Hepatocyte (in vitro differentiated cells): ENCODE results near the gene MICU1. TPM values are rescaled to one million over a fixed set of nuclear protein-coding genes. Genes with fewer than 3 reads are reported as not detected.
A peak's percentile ranks its signal among the peaks of the same experiment; 100 is the strongest.

ENCODE experiments used
- DNase-seq: peaks from one replicate; pipeline ENCODE4 v3.0.0-alpha.2; 2016; ENCODE audit warnings: low spot score
- H2AFZ ChIP-seq: fragments of 200-600 bp; sonication (generic); 2 replicates; pipeline ENCODE4 v1.6.0; 2016; ENCODE audit warnings: antibody characterized with exemption, mild to moderate bottlenecking
- H3K27ac ChIP-seq: fragments of 200-600 bp; sonication (generic); 2 replicates; pipeline ENCODE4 v1.5.1; 2016; ENCODE audit warnings: mild to moderate bottlenecking
- H3K27me3 ChIP-seq: fragments of 200-600 bp; sonication (generic); 2 replicates; pipeline ENCODE4 v1.6.1; 2016
- H3K36me3 ChIP-seq: fragments of 200-600 bp; sonication (generic); replicated peaks from 2 replicates; pipeline ENCODE4 v1.5.1; 2016; ENCODE audit warnings: low read depth; ENCODE audit not compliant: insufficient read depth
- H3K4me1 ChIP-seq: fragments of 200-600 bp; sonication (generic); 2 replicates; pipeline ENCODE4 v1.5.1; 2016; ENCODE audit warnings: mild to moderate bottlenecking, moderate library complexity; ENCODE audit not compliant: insufficient read depth
- H3K4me2 ChIP-seq: fragments of 200-600 bp; sonication (generic); 2 replicates; pipeline ENCODE4 v1.6.0; 2016
- H3K4me3 ChIP-seq: fragments of 200-600 bp; sonication (generic); 2 replicates; pipeline ENCODE4 v1.5.1; 2016; ENCODE audit warnings: mild to moderate bottlenecking
- H3K79me2 ChIP-seq: fragments of 200-600 bp; sonication (generic); 2 replicates; pipeline ENCODE4 v1.6.0; 2017; ENCODE audit warnings: mild to moderate bottlenecking
- H3K9me2 ChIP-seq: fragments of 200-600 bp; sonication (generic); replicated peaks from 2 replicates; pipeline ENCODE4 v1.6.0; 2017; ENCODE audit warnings: mild to moderate bottlenecking; ENCODE audit not compliant: insufficient read depth
- H3K9me3 ChIP-seq: fragments of 200-600 bp; sonication (generic); 2 replicates; pipeline ENCODE4 v1.5.1; 2016; ENCODE audit warnings: low read depth, mild to moderate bottlenecking
- H4K20me1 ChIP-seq: fragments of 200-600 bp; sonication (generic); 2 replicates; pipeline ENCODE4 v1.6.0; 2016; ENCODE audit warnings: mild to moderate bottlenecking; ENCODE audit not compliant: insufficient read depth, poor library complexity, severe bottlenecking
- EZH2 ChIP-seq: fragments of 200-600 bp; sonication (generic); IDR thresholded peaks from 2 replicates; pipeline ENCODE4 v1.6.1; 2016; ENCODE audit warnings: antibody characterized with exemption, mild to moderate bottlenecking, borderline replicate concordance
- EZH2phosphoT487 ChIP-seq: fragments of 200-600 bp; sonication (generic); IDR thresholded peaks from one replicate; pipeline ENCODE4 v1.6.1; 2018; ENCODE audit warnings: antibody characterized with exemption, mild to moderate bottlenecking, low read depth, moderate library complexity; ENCODE audit not compliant: unreplicated experiment, severe bottlenecking
- WGBS: methylation state at CpG from one replicate; pipeline ENCODE4 v1.1.6; 2016; ENCODE audit warnings: low lambda C conversion rate; ENCODE audit errors: missing lambda C conversion rate; 5-methylcytosine and 5-hydroxymethylcytosine counted together
- polyA plus RNA-seq: library from polyadenylated mRNA; unstranded; fragments of >200 nt; fragmentation: Nextera tagmentation; extraction: Ambion mirVana; gene quantifications from 2 replicates; pipeline ENCODE4 v1.2.1, GENCODE V29; 2016
- total RNA-seq: library from RNA; depleted of rRNA; stranded (reverse); fragments of >200 nt; gene quantifications from 2 replicates; pipeline ENCODE4 v1.2.3, GENCODE V29; 2014
- TF ChIP-seq, protein P1 (sequence below): fragments of 200-600 bp; sonication (generic); IDR thresholded peaks from 2 replicates; pipeline ENCODE4 v1.5.1; 2016; ENCODE audit warnings: antibody characterized with exemption, mild to moderate bottlenecking; ENCODE audit not compliant: poor library complexity

Gene MICU1
- total and polyA plus RNA-seq, 2 experiments from 2014 or later, result 34.0 to 60.1 TPM

DNA sequence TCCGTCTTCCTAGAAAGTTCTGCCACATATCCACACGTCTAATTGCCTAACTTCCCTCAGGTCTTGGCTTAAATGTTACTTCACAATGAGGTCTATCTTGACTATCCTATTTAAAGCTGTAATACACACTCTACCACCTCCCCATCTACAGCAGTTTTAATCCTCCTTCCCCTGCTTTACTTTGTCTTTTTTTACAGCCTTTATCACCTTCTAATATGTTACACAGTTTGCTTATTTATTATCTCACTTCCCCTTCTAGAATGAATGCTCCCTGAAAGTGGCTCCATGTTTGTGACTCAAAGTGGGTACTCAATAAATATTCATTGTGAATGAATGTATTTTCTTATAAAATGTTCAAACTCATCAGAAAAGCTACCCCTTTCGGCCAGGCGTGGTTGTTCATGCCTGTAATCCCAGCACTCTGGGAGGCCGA lies 13.6 kb upstream of the MICU1 start:
- Histone ChIP-seq H3K27me3 (no peaks in the 10 kb centered on the region), H3K9me3 (no peaks in the 10 kb centered on the region), H3K79me2 (no peaks in the 10 kb centered on the region), H3K27ac (peak overlapping the region; percentile 82), H3K9me2 (no peaks in the 10 kb centered on the region), H3K4me3 (no peak overlapping the region), H3K4me2 (no peak overlapping the region), H2AFZ (no peak overlapping the region), H3K36me3 (no peaks in the 10 kb centered on the region), H3K4me1 (peaks cover 7% of the 10 kb centered on the region), H4K20me1 (no peaks in the 10 kb centered on the region)
- 90% methylated on average over 5 of the region's 5 CpGs for WGBS
- DNase-seq, result no peak
- TF ChIP-seq, protein P1, sequence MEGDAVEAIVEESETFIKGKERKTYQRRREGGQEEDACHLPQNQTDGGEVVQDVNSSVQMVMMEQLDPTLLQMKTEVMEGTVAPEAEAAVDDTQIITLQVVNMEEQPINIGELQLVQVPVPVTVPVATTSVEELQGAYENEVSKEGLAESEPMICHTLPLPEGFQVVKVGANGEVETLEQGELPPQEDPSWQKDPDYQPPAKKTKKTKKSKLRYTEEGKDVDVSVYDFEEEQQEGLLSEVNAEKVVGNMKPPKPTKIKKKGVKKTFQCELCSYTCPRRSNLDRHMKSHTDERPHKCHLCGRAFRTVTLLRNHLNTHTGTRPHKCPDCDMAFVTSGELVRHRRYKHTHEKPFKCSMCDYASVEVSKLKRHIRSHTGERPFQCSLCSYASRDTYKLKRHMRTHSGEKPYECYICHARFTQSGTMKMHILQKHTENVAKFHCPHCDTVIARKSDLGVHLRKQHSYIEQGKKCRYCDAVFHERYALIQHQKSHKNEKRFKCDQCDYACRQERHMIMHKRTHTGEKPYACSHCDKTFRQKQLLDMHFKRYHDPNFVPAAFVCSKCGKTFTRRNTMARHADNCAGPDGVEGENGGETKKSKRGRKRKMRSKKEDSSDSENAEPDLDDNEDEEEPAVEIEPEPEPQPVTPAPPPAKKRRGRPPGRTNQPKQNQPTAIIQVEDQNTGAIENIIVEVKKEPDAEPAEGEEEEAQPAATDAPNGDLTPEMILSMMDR, result no peak
- TF ChIP-seq EZH2 (no peak), EZH2phosphoT487 (no peak)

DNA sequence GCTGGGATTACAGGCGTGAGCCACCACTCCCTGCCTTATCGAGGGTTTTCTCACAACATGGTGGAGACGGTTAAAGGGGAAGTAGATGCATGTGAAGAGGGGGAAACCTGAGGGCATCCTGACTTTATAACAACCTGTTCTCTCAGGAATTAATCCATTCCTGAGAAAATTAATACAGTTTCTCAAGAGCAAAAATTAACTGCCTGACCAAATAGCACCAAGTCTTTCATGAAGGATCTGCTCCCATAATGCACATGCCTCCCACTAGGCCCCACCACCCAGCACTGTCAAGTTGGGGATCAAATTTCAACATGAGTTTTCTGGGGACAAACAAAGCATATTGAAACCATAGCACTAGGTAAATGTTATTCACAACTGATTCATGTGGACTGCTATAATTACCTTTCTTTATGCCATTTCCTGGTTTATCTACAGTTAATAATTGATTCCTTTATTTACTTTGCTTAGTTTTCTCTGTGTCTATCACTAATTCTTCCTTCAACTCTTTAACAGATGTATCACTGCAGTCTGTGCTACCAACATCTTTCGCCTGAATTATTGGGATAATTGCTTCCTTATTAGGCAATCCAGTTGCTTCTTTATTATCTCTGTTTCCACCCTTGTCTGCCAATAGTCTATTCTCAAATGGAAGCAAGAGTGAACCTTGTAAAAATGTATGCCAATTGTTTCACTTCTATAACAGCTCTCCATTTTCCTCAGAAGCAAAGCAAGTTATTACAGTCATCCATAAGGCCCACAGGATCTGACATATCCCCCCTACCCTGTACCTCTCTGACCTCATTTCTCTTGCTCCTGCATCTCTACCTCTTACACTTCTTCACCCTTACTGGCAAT lies 12.9 kb upstream of the MICU1 start:
- Histone ChIP-seq H3K79me2 (no peaks in the 10 kb centered on the region), H3K27ac (peak overlapping the region; percentile 82), H3K9me3 (no peaks in the 10 kb centered on the region), H3K4me1 (peaks cover 7% of the 10 kb centered on the region), H3K9me2 (no peaks in the 10 kb centered on the region), H3K4me3 (no peak overlapping the region), H3K27me3 (no peaks in the 10 kb centered on the region), H4K20me1 (no peaks in the 10 kb centered on the region), H3K4me2 (no peak overlapping the region), H3K36me3 (no peaks in the 10 kb centered on the region), H2AFZ (no peak overlapping the region)
- TF ChIP-seq, protein P1, result no peak
- TF ChIP-seq EZH2phosphoT487, result no peak
- TF ChIP-seq EZH2, result no peak
- DNase-seq, result peak; percentile 30
- 66% methylated on average over 4 of the region's 4 CpGs for WGBS

DNA sequence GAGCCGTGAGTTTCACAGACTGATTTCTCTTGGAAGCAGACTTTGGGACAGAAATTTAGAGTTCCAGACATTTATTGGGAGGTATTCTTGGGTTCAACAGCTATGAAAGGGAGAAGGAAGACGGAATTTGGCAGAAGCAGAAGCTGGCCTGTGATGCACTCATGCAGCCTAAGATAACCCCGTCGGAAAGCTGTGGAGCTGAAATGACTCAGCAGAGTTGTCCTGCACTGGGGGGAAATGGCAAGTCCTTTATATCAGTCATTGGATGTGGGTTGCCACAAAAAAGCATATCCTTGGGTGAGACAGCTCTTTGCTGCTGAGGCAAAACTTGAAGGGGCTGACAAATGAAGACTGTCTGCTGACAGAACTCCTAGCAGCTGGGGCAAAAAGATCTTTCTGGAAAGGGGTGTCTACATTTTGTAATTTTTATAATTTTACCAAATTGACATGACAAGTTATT lies 11.5 kb upstream of the MICU1 start:
- Histone ChIP-seq H3K79me2 (no peaks in the 10 kb centered on the region), H3K9me3 (no peaks in the 10 kb centered on the region), H3K27me3 (no peaks in the 10 kb centered on the region), H3K4me2 (no peak overlapping the region), H4K20me1 (no peaks in the 10 kb centered on the region), H3K27ac (no peak overlapping the region), H3K36me3 (no peaks in the 10 kb centered on the region), H3K4me3 (no peak overlapping the region), H2AFZ (no peak overlapping the region), H3K4me1 (peaks cover 7% of the 10 kb centered on the region), H3K9me2 (no peaks in the 10 kb centered on the region)
- no peak for DNase-seq
- TF ChIP-seq, protein P1, result no peak
- no peak for TF ChIP-seq EZH2
- TF ChIP-seq EZH2phosphoT487, result no peak
- 57% methylated on average over 4 of the region's 4 CpGs for WGBS
